Hindlimb muscle (tissue), 1 donor: ENCODE data around the gene MEG3. TPM values are rescaled to one million over a fixed set of nuclear protein-coding genes. Genes with fewer than 3 reads are reported as not detected.

Source experiments
- DNase-seq: peaks from one replicate; pipeline ENCODE4 v3.0.0-alpha.2; 2013
- polyA plus RNA-seq: library from polyadenylated mRNA; unstranded; fragments of 120-200 nt; gene quantifications from one replicate; pipeline ENCODE4 v1.2.1, GENCODE V29; 2013; ENCODE audit not compliant: insufficient read length

The MEG3 gene
- polyA plus RNA-seq, 1 donor = 6,647 TPM

DNA sequence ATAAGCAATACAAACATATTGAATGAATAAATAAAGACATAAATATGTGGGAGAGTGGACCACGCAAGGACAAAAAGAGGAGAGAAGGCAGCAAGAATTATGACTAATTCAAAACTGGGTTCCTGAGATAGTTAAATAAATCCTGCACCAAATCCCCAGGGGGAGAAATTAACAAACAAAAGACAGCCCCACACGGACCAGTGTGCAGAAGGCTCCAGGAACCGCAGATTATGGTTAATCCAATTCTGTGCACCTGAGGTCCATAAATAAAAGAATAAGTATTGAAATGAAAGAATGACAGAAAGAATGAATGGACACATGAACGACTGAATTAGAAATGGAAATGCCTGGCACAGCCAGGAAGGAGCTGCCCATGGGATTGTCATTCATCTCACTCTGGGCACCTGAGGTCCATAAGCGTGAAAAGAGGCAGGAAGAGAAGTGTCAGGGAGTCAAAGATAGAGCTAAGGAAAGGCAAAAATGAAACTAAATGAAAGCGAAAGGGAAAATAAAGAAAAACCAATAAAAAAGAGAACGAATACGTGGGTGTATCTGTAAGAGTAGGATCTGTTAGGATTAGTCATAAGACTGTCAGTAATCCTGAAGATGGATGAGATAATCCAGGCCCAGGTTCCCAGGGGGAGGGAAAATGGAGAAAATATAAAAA is 23.3 kb downstream of the MEG3 start:
- DNase-seq = no peak

DNA sequence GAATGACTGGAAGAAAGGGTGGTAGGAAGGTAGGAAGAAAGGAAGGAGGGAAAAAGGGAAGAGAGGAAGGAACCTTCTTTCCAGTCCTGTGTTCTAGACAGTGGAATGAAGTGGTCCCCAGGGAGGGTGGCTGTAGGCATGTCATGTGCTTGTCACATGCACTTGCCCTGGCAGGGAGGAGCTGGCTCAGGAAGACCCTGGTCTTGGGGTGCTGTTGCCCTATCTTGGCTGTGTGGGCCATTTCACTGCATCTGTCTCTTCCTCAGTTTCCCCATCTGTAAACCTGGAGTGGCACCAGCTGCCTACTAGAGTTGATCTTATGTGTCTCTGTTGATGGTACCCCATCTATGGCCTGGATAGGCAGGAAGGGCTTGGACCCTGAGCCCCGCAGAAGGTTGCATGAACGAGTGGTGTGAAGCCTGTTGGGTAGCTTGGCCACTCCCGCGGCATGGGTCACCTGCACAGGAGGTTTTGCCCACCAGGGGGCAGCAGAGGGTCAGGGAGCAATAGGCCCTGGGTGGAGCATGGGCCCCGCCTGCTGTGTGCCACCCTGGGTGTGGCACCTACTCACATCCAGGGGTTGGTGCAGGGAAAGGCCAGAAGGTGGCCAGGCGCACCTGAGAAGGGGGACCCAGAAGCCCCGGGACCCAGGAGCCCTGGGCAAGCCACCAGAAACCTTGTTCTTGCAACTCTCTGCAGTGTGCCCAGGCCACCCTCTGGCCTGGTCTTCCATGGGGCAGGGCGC is 25.1 kb downstream of the MEG3 start:
- no peak for DNase-seq

DNA sequence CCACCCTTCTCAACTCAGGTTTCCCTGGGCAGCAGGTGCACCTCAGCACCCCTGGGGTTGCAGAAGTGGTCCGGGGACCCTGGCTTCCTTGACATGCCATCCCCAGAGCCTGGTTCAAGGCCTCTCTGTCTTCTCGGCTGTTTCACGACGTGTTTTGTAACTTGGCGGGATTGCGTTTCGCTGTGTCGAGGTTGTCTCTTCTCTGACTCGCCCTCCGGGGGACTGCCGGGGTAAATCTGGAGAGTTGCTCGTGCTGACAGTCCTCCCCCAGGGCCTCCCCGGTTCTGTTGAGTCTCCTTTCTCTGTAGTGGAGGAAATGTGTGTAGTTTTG is 25.6 kb downstream of the MEG3 start:
- DNase-seq = no peak

- DNase-seq = no peak
These were observed 26.2 kb downstream of the MEG3 start for GRCh38 chr14:100851946-100852620.

DNA sequence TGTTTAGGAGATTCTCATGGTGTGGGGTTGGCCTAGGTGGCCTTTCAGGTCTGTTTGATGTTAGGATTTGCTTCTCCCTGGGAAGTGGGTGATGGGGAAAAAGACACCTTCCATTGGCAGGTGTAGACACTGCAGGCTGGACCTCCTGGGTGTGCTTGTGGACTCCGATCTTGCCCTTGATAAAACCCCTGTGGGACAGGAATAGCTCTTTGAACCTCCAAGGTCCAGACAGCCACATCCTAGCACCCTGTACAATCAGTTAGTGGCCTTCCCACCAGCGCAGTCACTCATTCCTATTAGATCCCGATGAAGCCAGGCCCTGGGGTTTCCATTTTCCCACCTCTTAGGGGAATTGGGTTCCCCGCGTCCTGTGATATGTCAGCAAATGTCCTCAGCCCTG is 28.5 kb downstream of the MEG3 start:
- no peak for DNase-seq

DNA sequence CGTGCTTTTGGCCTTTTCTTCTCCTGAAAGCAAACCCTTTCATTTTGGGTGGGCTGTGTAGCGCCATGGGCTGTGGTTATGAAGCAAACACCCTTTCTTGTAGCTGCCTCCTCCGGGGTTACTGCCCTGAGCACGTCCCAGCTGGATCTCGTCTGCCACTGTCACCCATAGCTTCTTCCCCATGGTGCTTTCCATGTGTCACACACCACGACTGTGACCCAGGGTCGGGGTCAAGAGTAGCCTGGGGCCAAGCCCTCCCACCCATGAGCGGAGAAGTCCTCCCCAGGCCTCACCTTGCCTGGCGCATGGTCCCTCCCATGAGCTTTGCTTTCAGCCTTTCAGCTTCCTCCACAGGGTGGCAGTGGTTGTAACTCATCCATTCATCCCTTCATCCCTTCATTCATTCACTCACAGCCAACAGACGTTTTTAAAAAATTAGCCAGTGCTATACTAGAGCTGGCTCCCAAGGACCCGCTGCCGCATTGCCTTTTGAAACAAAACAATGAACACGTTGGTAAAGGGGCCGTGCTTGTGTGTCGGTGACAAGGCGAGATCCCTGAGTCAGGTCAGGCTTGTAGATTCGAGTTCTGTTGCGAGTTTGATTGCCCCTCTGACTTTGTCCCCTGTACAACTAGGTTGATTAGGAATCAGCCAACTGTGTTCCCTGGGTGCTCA is 29.5 kb downstream of the MEG3 start:
- no peak for DNase-seq

DNA sequence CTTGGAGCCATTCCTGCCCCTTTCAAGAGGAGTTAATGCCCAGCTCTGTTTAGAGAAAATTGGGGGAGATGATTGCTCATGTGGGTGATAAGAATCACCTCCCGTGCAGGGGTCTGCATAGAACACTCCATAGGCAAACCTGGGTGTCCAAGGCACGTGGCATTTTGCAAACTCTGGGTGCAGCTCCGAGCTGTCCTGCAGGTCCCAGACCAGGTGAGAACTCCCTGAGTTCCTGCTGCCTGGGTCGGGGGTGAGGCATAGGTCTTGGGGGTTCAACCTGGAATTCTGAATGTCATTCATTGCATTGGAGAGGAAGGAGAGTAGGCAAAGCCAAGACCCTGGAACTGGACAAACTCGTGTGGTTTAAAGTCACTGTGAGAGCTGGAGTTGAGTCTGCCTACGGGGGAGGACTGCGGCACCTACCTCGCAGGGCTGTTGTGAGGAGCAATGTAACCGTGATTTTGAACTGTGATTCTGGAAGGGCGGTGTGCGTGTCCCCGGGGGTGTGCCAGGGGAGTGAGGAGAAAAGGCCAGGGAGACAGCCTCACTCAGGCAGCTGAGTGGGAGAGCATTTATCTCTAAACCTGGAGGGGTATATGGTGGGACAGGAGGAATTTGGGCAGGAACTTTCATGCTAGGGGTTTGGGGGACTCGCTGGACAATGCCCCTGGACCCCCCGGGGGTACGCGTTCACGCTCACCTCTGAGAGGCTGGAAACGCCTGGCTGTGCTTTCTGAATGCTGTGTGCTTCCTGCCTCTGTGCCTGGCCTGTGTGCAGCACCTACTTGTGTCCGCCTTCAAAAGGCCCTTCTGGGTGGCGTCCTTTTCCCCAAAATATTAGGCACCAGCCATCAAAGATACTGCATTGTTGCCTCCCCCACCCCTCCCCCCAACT is 30.4 kb downstream of the MEG3 start:
- no peak for DNase-seq

DNA sequence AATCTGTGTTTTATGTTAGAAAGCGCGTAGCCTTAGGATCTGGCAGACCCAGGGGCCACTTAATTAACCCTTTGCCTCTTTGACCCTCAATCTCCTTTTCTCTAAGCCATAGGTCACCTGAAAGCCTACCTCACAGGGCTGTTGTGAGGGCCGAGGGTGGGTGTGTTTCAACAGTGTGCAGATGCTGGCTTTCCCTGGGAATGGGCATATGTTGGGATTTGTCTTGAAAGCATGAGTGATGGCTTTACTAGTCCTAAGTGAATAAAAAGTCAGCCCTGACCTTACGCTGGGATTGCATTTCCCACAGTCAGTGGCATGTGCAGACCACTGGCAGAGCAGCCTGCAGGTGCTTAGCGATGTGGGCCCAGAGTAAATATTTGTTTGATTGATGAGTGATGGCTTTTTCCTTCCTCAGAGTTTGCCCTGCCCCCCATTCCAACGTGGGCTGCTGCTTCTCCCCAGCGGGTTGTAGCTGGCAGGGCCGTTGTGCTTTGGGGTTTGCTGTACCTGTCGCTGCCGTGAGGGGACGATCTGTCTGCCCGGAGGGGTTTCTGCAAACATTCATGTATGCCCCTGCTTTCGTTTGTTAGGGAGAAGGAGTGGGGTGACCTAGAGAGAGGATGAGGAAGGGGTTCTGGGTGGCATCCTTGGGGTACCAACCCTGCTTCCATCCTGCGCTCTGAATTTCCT is 31.5 kb downstream of the MEG3 start:
- no peak for DNase-seq

- no peak for DNase-seq
These were observed 32.3 kb downstream of the MEG3 start for GRCh38 chr14:100857923-100858837.

DNA sequence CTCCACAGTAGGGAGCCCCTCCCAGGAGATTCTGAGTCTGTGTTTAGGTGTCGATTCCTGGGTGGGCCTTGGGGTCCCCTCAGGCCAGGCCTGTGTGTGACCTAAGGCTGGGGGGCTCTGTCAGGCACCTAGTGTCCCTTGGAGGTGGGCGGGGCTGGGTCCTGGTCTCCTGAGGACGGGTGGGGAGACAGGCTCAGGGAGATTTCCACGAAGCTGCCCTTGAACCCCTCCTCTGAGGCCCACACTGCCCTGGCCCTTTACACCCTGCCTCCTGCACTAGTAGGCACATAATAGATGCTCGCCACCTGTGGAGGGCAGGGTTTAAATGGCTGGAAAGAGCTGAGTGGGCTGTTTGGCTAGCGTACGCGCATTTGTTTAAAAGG is 32.9 kb downstream of the MEG3 start:
- DNase-seq = no peak

GRCh38 chr14:100859781-100860180 is 33.9 kb downstream of the MEG3 start:
- DNase-seq = no peak

- DNase-seq = no peak
These were observed 34.8 kb downstream of the MEG3 start for GRCh38 chr14:100860556-100861187.

DNA sequence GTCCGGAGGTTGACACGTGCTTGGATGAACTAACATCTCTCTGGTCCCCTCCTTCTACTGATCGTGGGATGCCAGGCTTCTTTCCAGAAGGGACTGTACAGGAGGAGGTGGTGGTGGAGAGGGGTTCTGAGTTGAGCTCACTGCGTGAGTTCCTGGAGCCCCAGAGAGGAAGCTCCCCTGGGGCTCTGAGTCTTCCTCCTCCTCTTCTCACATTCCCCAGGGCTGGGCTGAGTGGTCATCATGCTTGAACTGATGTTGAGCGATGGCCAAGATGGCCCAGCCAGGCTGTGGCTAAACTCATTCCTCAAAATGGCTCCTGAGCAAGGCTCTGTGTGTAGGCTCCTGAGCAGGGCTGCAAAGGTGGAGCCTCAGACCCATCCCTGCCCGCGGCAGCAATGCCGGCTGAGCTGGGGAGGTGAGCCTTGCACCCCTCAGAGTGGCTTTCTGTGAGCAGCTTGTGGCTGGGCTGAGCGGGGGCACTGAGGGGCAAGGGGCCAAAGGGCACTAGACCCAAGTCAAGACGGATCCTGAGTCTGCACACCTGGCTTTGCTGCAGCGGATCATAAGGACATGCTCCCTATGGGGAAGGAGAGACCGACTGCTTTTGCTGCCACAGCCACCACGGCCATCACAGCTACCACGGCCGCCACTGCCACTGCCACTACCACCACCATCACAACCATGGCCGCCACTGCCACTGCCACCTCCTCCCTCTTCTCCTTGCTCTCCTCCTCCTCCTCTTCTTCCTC is 35.4 kb downstream of the MEG3 start:
- DNase-seq = no peak

- no peak for DNase-seq
These were observed 36.0 kb downstream of the MEG3 start for GRCh38 chr14:100861937-100862247.

DNA sequence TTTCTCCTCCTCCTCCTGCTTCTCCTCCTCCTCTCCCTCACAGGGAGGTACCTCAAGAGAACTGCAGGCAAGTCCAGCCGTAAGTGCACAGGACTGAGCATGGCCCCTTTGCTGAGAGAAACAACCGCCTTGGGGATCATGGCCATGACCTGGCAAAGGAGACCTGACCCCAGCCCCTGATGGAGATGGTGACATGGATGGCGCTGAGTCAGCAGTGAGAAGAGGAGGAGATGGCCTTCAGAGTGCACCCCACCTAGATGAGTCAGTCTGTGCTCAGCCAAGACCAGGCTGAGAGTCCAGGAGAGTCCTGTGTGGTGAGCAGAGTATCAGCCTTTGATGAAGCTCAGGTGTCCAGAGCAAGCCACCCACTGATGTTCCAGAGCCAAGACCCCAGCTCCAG is 36.4 kb downstream of the MEG3 start:
- no peak for DNase-seq

DNA sequence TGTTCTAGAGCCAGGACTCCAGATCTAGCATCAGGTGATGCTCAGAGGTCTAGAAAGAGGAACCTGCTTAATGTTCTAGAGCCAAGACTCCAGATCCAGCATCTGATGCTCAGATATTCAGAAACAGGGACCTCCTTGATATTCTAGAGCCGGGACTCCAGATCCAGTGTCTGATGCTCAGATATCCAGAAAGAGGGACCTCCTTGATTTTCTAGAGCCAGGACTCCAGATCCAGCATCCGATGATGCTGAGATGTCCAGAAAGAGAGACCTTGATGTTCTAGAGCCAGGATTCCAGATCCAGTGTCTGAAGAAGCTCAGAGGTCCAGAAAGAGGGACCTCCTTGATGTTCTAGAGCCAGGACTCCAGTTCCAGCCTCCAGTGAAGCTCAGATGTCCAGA is 36.9 kb downstream of the MEG3 start:
- DNase-seq = no peak

- no peak for DNase-seq
These were observed 38.3 kb downstream of the MEG3 start for GRCh38 chr14:100864206-100864605.

GRCh38 chr14:100864960-100865681 is 39.2 kb downstream of the MEG3 start:
- no peak for DNase-seq
